HFFc6 (cell line): ENCODE data around the gene ARFGAP3. TPM values are rescaled to one million over a fixed set of nuclear protein-coding genes. Genes with fewer than 3 reads are reported as not detected.
A peak's percentile ranks its signal among the peaks of the same experiment; 100 is the strongest.
"Not testable (repeated sequence)": the region's sequence is repeated elsewhere in the genome, so short reads cannot be mapped to it uniquely, and the experiment has no call there.

Source experiments
- DNase-seq: peaks from one replicate; pipeline ENCODE4 v3.0.0-alpha.2; 2018
- H3K27ac Mint-ChIP-seq: 2 replicates; pipeline ENCODE4 v1.8.0; 2020; ENCODE audit warnings: mild to moderate bottlenecking, mixed read lengths
- H3K27me3 Mint-ChIP-seq: 2 replicates; pipeline ENCODE4 v1.8.0; 2021; ENCODE audit warnings: mild to moderate bottlenecking, moderate library complexity, mixed read lengths; ENCODE audit not compliant: insufficient read depth
- H3K36me3 Mint-ChIP-seq: 2 replicates; pipeline ENCODE4 v1.8.0; 2021; ENCODE audit warnings: low read depth, mixed read lengths
- H3K4me1 Mint-ChIP-seq: 2 replicates; pipeline ENCODE4 v1.8.0; 2020; ENCODE audit warnings: low read depth, mixed read lengths
- H3K4me3 Mint-ChIP-seq: 2 replicates; pipeline ENCODE4 v1.8.0; 2020; ENCODE audit warnings: mild to moderate bottlenecking, moderate library complexity, mixed read lengths
- H3K9me3 Mint-ChIP-seq: 2 replicates; pipeline ENCODE4 v1.8.0; 2020; ENCODE audit warnings: mild to moderate bottlenecking, mixed read lengths
- total RNA-seq, 6 experiments: library from RNA; stranded (reverse); fragmentation: NEBNext Ultra II Directional; extraction: Animal tissue kit (Norgen Biotek cat#: 25700); gene quantifications; 2 replicates in 1 of 6; 3 replicates in 5 of 6; pipeline ENCODE4 v1.2.3, GENCODE V29; 2021
- TF ChIP-seq, protein P1 (sequence below): fragments of 200-600 bp; sonication (generic); IDR thresholded peaks from 2 replicates; pipeline ENCODE4 v1.5.0; 2021; ENCODE audit warnings: antibody characterized with exemption, mild to moderate bottlenecking

The ARFGAP3 gene
- total RNA-seq, 6 experiments from 2014 or later, result 62.6 to 77.7 (median 66.8) TPM

DNA sequence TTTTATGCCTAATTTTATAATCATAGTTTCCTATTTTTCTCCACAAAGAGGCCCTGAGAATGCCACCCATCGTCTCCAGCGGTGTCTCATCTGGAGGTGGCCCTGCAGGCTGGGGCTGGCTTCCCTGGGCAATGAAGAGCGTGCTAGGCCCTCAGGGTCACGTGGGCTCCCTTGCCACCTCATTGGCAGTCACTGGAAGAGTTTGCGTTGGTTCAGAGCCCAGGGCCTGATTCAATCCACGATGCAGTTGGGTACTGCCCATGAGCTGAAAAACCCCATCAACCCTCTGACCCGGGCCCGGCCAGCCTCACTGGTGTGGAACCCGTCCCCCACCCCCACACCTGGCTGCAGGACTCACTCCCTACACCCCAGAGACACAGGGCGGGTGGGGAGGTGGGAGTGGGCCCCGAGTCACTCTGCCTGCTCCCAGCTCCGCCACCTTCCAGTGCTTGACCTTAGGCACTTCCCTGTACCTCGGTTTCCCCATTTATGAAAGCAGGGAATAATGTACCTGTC, 93.0 kb downstream of the ARFGAP3 start:
- TF ChIP-seq, protein P1, sequence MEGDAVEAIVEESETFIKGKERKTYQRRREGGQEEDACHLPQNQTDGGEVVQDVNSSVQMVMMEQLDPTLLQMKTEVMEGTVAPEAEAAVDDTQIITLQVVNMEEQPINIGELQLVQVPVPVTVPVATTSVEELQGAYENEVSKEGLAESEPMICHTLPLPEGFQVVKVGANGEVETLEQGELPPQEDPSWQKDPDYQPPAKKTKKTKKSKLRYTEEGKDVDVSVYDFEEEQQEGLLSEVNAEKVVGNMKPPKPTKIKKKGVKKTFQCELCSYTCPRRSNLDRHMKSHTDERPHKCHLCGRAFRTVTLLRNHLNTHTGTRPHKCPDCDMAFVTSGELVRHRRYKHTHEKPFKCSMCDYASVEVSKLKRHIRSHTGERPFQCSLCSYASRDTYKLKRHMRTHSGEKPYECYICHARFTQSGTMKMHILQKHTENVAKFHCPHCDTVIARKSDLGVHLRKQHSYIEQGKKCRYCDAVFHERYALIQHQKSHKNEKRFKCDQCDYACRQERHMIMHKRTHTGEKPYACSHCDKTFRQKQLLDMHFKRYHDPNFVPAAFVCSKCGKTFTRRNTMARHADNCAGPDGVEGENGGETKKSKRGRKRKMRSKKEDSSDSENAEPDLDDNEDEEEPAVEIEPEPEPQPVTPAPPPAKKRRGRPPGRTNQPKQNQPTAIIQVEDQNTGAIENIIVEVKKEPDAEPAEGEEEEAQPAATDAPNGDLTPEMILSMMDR, result no peak
- Mint-ChIP-seq H3K9me3 (no peaks in the 10 kb centered on the region), H3K36me3 (no peaks in the 10 kb centered on the region), H3K27ac (no peak overlapping the region), H3K4me1 (peaks cover 6% of the 10 kb centered on the region), H3K27me3 (peaks cover 2% of the 10 kb centered on the region; the same call in 1 of the 2 replicates), H3K4me3 (no peak overlapping the region)
- no peak for DNase-seq

DNA sequence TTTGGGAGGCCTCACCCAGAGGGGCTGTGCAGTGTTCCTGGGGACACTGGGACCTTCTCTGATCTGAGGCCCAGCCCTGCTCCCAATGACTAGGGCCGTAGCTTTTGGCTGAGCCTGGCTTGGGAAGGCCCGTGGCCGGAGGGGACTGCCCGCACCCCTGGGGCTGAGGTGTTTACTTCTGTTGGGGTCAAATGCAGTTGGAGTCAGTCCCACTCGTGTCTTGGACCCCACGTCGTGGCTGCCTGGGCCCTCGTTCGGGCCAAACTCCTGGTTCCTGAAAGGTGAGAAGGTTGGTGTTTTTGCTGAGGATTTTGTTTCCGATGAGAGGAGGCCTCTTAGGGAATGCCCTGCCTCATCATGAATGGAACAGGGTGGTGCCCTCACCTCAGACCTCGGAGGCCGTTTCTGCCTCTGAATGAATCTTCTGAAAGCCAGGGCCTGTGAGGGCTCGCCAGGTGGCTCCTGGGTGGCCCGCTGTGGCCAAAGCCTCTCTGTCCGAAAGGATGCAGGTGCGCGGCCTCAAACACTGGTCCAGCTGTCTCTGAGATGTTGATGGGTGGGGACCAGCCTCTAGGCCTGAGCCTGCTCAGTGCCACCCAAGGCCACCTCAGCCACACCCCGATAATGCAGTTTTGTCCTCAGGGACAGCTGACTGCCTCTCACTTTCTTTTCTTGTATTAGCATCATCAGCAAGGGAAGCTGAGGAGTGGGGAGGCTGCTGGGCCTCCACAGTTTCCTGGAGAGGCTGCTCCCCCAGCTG, 96.1 kb downstream of the ARFGAP3 start:
- Mint-ChIP-seq H3K27me3 (peaks cover 2% of the 10 kb centered on the region; the same call in 1 of the 2 replicates), H3K4me1 (peaks cover 26% of the 10 kb centered on the region), H3K4me3 (no peak overlapping the region), H3K27ac (no peak overlapping the region), H3K36me3 (no peaks in the 10 kb centered on the region), H3K9me3 (no peaks in the 10 kb centered on the region)
- TF ChIP-seq, protein P1, result no peak
- no peak for DNase-seq

DNA sequence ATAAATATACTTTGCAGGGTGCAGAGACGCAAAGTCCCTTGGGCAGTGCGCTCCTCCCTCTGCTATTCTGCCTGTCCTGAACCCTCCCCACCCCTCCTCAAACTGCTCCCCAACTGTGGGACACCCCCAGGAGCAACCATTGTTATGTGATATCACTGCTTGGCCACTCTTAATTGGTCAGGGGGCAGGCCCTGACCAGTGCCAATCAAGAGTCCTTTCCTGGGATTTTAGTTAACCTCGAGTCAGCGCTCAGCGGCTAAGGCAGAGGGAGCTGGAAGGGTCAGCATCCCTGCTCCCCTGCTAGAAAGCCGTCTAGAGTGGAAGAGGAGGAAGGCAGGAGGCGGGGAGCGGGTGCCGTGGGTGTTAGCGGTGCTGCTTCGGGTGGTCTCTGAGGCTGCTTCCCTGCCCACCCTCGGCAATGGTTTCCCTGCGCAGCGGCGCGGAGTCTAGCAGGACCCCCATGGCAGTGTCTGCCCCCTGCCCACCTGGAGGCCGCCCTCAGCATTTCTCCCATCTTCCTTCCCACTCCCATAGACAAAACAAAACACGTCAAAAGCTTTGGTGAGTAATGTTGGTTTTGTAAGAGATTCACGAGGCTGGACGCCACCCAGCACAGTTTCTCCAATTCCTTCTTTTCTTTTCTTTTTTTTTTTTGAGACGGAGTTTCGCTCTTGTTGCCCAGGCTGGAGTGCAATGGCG, 98.0 kb downstream of the ARFGAP3 start:
- peaks cover 38% of the 10 kb centered on the region for H3K4me1 Mint-ChIP-seq
- TF ChIP-seq, protein P1, result no peak
- no peak for DNase-seq
- H3K27me3 Mint-ChIP-seq, result no peaks in the 10 kb centered on the region; the same call in 1 of the 2 replicates
- H3K36me3 Mint-ChIP-seq, result no peaks in the 10 kb centered on the region
- no peaks in the 10 kb centered on the region for H3K9me3 Mint-ChIP-seq
- no peak overlapping the region for H3K4me3 Mint-ChIP-seq
- no peak overlapping the region for H3K27ac Mint-ChIP-seq

DNA sequence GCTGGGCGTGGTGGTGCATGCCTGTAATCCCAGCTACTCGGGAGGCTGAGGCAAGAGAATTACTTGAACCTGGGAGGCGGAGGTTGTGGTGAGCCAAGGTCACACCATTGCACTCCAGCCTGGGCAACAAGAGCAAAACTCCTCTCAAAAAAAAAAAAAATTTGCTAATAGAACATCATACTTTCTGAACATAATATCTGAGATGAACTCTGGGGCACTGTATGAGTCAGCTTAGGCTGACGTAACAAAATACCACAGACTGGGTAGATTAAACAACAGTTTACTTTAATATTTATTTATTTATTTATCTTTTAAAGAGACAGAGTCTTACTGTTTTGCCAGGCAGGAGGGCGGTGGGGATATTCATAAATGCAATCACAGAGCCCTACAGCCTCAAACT, 101.5 kb downstream of the ARFGAP3 start:
- H3K4me1 Mint-ChIP-seq, result peaks cover 38% of the 10 kb centered on the region
- not testable (repeated sequence) for H3K36me3 Mint-ChIP-seq, H3K4me3 Mint-ChIP-seq, H3K9me3 Mint-ChIP-seq, H3K27me3 Mint-ChIP-seq
- peak; percentile 76 for DNase-seq
- peak overlapping the region; percentile 70; the same call in 1 of the 2 replicates for H3K27ac Mint-ChIP-seq

DNA sequence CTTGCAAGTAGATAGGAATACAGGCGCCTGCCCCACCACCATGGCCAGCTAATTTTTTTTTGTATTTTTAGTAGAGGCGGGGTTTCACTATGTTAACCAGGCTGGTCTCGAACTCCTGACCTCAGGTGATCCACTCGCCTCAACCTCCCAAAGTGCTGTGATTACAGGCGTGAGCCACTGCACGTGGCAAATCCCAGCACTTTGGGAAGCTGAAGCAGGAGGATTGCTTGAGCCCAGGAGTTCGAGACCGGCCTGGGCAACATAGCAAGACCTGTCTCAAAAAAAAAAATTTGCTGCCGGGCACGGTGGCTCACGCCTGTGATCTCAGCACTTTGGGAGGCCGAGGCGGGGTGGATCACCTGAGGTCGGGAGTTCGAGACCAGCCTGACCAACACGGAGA, 102.0 kb downstream of the ARFGAP3 start:
- peak overlapping the region; percentile 58; the same call in 1 of the 2 replicates for H3K27ac Mint-ChIP-seq

DNA sequence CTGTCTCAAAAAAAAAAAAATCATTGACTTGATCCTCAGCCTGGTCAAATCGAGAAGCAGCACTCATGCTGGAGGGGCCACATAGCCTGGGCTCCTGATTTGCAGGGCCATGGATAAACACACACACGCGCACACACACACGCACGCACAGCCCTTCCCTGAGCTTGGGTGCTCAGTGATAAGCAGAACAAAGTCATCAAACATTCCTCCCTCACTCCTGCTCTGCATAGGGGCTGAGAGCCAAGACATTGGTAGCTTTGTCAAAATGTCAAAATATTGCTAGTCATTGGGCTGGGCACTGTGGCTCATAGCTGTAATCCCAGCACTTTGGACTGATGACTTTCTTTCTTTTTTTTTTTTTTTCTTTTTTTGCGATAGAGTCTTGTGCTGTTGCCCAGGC, 102.4 kb downstream of the ARFGAP3 start:
- Mint-ChIP-seq H3K27ac (peak overlapping the region; percentile 58; the same call in 1 of the 2 replicates), H3K9me3 (no peaks in the 10 kb centered on the region), H3K36me3 (no peaks in the 10 kb centered on the region), H3K4me3 (no peak overlapping the region), H3K4me1 (peaks cover 38% of the 10 kb centered on the region), H3K27me3 (no peaks in the 10 kb centered on the region; the same call in 1 of the 2 replicates)
- DNase-seq, result peak; percentile 29
- TF ChIP-seq, protein P1, result no peak

More for the DNA sequence above, 102.0 kb downstream of the ARFGAP3 start:
- H3K36me3 Mint-ChIP-seq, H3K4me3 Mint-ChIP-seq, H3K27me3 Mint-ChIP-seq, DNase-seq, H3K9me3 Mint-ChIP-seq: not testable (repeated sequence)
- peaks cover 38% of the 10 kb centered on the region for H3K4me1 Mint-ChIP-seq
